OCI-LY1 (cell line): ENCODE data around the gene ZCCHC3.

ENCODE experiments used
- H2AFZ ChIP-seq: fragments of 200-600 bp; sonication (generic), shearing (Covaris generic); 2 replicates; pipeline ENCODE4 v1.6.0; 2014; ENCODE audit warnings: antibody characterized with exemption, mild to moderate bottlenecking, low read length
- H3F3A ChIP-seq: fragments of 200-600 bp; sonication (generic), shearing (Covaris generic); 2 replicates; pipeline ENCODE4 v1.6.0; 2014; ENCODE audit warnings: mild to moderate bottlenecking, antibody characterized with exemption, low read length, moderate library complexity; ENCODE audit not compliant: insufficient read depth
- H3K27ac ChIP-seq: fragments of 200-600 bp; sonication (generic); 2 replicates; pipeline ENCODE4 v1.5.1; 2014; ENCODE audit warnings: low read length, mixed run types, mild to moderate bottlenecking, low read depth; ENCODE audit not compliant: poor library complexity, severe bottlenecking
- H3K27me3 ChIP-seq: fragments of 200-600 bp; sonication (generic); 2 replicates; pipeline ENCODE4 v1.6.0; 2014; ENCODE audit warnings: antibody characterized with exemption, mild to moderate bottlenecking, low read length, moderate library complexity; ENCODE audit not compliant: insufficient read depth
- H3K36me3 ChIP-seq: fragments of 200-600 bp; sonication (generic); 2 replicates; pipeline ENCODE4 v1.6.1; 2014; ENCODE audit warnings: mild to moderate bottlenecking, antibody characterized with exemption, low read length, moderate library complexity, mixed read lengths; ENCODE audit not compliant: insufficient read depth
- H3K4me1 ChIP-seq: fragments of 200-600 bp; sonication (generic); 2 replicates; pipeline ENCODE4 v1.5.1; 2014; ENCODE audit warnings: mild to moderate bottlenecking, low read length, moderate library complexity; ENCODE audit not compliant: insufficient read depth, severe bottlenecking
- H3K4me2 ChIP-seq: fragments of 200-600 bp; sonication (generic), shearing (Covaris generic); 2 replicates; pipeline ENCODE4 v1.6.1; 2014; ENCODE audit warnings: low read length
- H3K4me3 ChIP-seq: fragments of 200-600 bp; sonication (generic); 2 replicates; pipeline ENCODE4 v1.5.1; 2014; ENCODE audit warnings: low read length, low read depth, mild to moderate bottlenecking, mixed read lengths; ENCODE audit not compliant: poor library complexity, severe bottlenecking
- H3K79me2 ChIP-seq: fragments of 200-600 bp; shearing (Covaris generic); 2 replicates; pipeline ENCODE4 v1.6.1; 2016; ENCODE audit warnings: mixed run types, low read length, mixed read lengths; ENCODE audit not compliant: insufficient read depth
- H3K9ac ChIP-seq: fragments of 200-600 bp; sonication (generic), shearing (Covaris generic); 2 replicates; pipeline ENCODE4 v1.6.1; 2014; ENCODE audit warnings: mild to moderate bottlenecking, low read length, mixed read lengths
- H3K9me2 ChIP-seq: fragments of 200-600 bp; sonication (generic), shearing (Covaris generic); 2 replicates; pipeline ENCODE4 v1.6.1; 2014; ENCODE audit warnings: low read depth, mild to moderate bottlenecking, low read length, mixed read lengths
- H3K9me3 ChIP-seq: fragments of 200-600 bp; shearing (Covaris generic); 2 replicates; pipeline ENCODE4 v1.6.1; 2014; ENCODE audit warnings: low read length, mixed read lengths
- H4K20me1 ChIP-seq: fragments of 200-600 bp; sonication (generic), shearing (Covaris generic); 2 replicates; pipeline ENCODE4 v1.6.0; 2016; ENCODE audit warnings: mild to moderate bottlenecking, low read length; ENCODE audit not compliant: insufficient read depth
- CTCF ChIP-seq: fragments of 200-600 bp; sonication (generic), shearing (Covaris generic); IDR thresholded peaks from 2 replicates; pipeline ENCODE4 v1.5.1; 2017; ENCODE audit warnings: mild to moderate bottlenecking, antibody characterized with exemption, low read length, moderate library complexity, mixed read lengths
- EZH2 ChIP-seq: fragments of 200-600 bp; sonication (generic), shearing (Covaris generic); IDR thresholded peaks from 2 replicates; pipeline ENCODE4 v1.8.0; 2017; ENCODE audit warnings: borderline replicate concordance, mixed run types, mild to moderate bottlenecking, antibody characterized with exemption, low read length, moderate library complexity, mixed read lengths

ZCCHC3 gene

GRCh38 chr20:325045-325888, 27.9 kb downstream of the ZCCHC3 start, which contains the start of gene SOX12:
SOX12 (plus strand) TSS chr20:325552; CDS start chr20:325925, 373 bp downstream.
- peak within 1 kb of the TSS; percentile 85 for H3K4me2 ChIP-seq
- peak within 1 kb of the TSS; percentile 81 for H3K4me3 ChIP-seq
- no peaks in the 10 kb centered on the region for H3K9me2 ChIP-seq
- no peaks in the 10 kb centered on the region for H3F3A ChIP-seq
- H2AFZ ChIP-seq: no peak within 1 kb of the TSS
- peak within 1 kb of the TSS; percentile 95 for H3K27ac ChIP-seq
- no peaks in the 10 kb centered on the region for H3K9me3 ChIP-seq
- H4K20me1 ChIP-seq: no peaks in the 10 kb centered on the region
- H3K27me3 ChIP-seq: no peaks in the 10 kb centered on the region
- peaks cover 4% of the 10 kb centered on the region; the same call in 1 of the 2 replicates for H3K36me3 ChIP-seq
- peaks cover 34% of the 10 kb centered on the region for H3K4me1 ChIP-seq
- H3K9ac ChIP-seq: peak within 1 kb of the TSS; percentile 88
- no peaks in the 10 kb centered on the region for H3K79me2 ChIP-seq
- TF ChIP-seq CTCF (no peak), EZH2 (no peak)

- H3K4me2 ChIP-seq: peak overlapping the region; percentile 85
- H3K79me2 ChIP-seq: no peaks in the 10 kb centered on the region
- H3F3A ChIP-seq: no peaks in the 10 kb centered on the region
- peak overlapping the region; percentile 85 for H3K27ac ChIP-seq
- peak overlapping the region; percentile 72 for H3K9ac ChIP-seq
- no peaks in the 10 kb centered on the region for H3K27me3 ChIP-seq
- peaks cover 4% of the 10 kb centered on the region; the same call in 1 of the 2 replicates for H3K36me3 ChIP-seq
- peaks cover 36% of the 10 kb centered on the region for H3K4me1 ChIP-seq
- no peaks in the 10 kb centered on the region for H3K9me2 ChIP-seq
- H4K20me1 ChIP-seq: no peaks in the 10 kb centered on the region
- peak overlapping the region; percentile 70 for H3K4me3 ChIP-seq
- no peaks in the 10 kb centered on the region for H3K9me3 ChIP-seq
- TF ChIP-seq CTCF (no peak), EZH2 (no peak)
- H2AFZ ChIP-seq: no peak overlapping the region
Observed at GRCh38 chr20:325889-326644, 28.7 kb downstream of the ZCCHC3 start.

- Histone ChIP-seq H3K4me3 (peak overlapping the region; percentile 70), H3K4me1 (peaks cover 36% of the 10 kb centered on the region), H3F3A (no peaks in the 10 kb centered on the region), H2AFZ (no peak overlapping the region), H3K9me2 (no peaks in the 10 kb centered on the region), H3K9me3 (no peaks in the 10 kb centered on the region), H3K4me2 (peak overlapping the region; percentile 85), H3K9ac (peak overlapping the region; percentile 72), H3K27ac (peak overlapping the region; percentile 85), H3K36me3 (peaks cover 4% of the 10 kb centered on the region; the same call in 1 of the 2 replicates), H4K20me1 (no peaks in the 10 kb centered on the region), H3K27me3 (no peaks in the 10 kb centered on the region), H3K79me2 (no peaks in the 10 kb centered on the region)
- TF ChIP-seq CTCF (no peak), EZH2 (no peak)
Observed at GRCh38 chr20:326645-327185, 29.3 kb downstream of the ZCCHC3 start.
